ENCODE measurements around the gene SESN3.

SESN3 gene

GRCh38 chr11:95123556-95123955 lies 107.4 kb downstream of the SESN3 start:
- no peak for DNase-seq (ENCODE audit: low read depth in 1 of 2, low spot score in 1 of 2)
- TF ChIP-seq REST (IDR thresholded peaks at IDR 0.05; ENCODE audit: insufficient replicate concordance, low read depth) = no peak
- TF ChIP-seq POLR2AphosphoS5 (IDR thresholded peaks at IDR 0.05; ENCODE audit: low read depth) = no peak
- no peak for TF ChIP-seq SPI1 (IDR thresholded peaks at IDR 0.05; ENCODE audit: borderline replicate concordance, low read depth)
- TF ChIP-seq CTCF (IDR thresholded peaks at IDR 0.05; ENCODE audit: insufficient read depth, low read length) = no peak

GRCh38 chr11:95121698-95122097 lies 109.3 kb downstream of the SESN3 start:
- TF ChIP-seq POLR2AphosphoS5 (IDR thresholded peaks at IDR 0.05; ENCODE audit: low read depth) (no peak), REST (IDR thresholded peaks at IDR 0.05; ENCODE audit: insufficient replicate concordance, low read depth) (no peak), CTCF (IDR thresholded peaks at IDR 0.05; ENCODE audit: insufficient read depth, low read length) (no peak), GABPA (IDR thresholded peaks at IDR 0.05; ENCODE audit: low read depth) (no peak), SPI1 (IDR thresholded peaks at IDR 0.05; ENCODE audit: borderline replicate concordance, low read depth) (no peak)
- Histone ChIP-seq H3K27ac (replicated peaks) (no peak overlapping the region), H3K27me3 (ENCODE audit: insufficient read depth, poor library complexity, severe bottlenecking) (peaks cover 2% of the 10 kb centered on the region), H3K4me3 (replicated peaks; ENCODE audit: insufficient read depth, low read length) (no peak overlapping the region)
- no peak for DNase-seq (ENCODE audit: low read depth in 1 of 2, low spot score in 1 of 2)

More at GRCh38 chr11:95123556-95123955, 107.4 kb downstream of the SESN3 start:
- Histone ChIP-seq H3K27ac (replicated peaks) (no peak overlapping the region), H3K4me3 (replicated peaks; ENCODE audit: insufficient read depth, low read length) (no peak overlapping the region), H3K27me3 (ENCODE audit: insufficient read depth, poor library complexity, severe bottlenecking) (no peaks in the 10 kb centered on the region)

- no peak for DNase-seq (ENCODE audit: low read depth in 1 of 2, low spot score in 1 of 2)
- TF ChIP-seq GABPA (IDR thresholded peaks at IDR 0.05; ENCODE audit: low read depth) = no peak
- no peak overlapping the region for H3K27ac ChIP-seq (replicated peaks)
Measured at GRCh38 chr11:95119361-95120060, 111.5 kb downstream of the SESN3 start.

GRCh38 chr11:95115597-95115996 lies 115.4 kb downstream of the SESN3 start:
- Histone ChIP-seq H3K27ac (replicated peaks) (no peak overlapping the region), H3K4me3 (replicated peaks; ENCODE audit: insufficient read depth, low read length) (no peak overlapping the region), H3K27me3 (ENCODE audit: insufficient read depth, poor library complexity, severe bottlenecking) (peaks cover 5% of the 10 kb centered on the region)
- DNase-seq (ENCODE audit: low read depth in 1 of 2, low spot score in 1 of 2) = no peak
- TF ChIP-seq POLR2AphosphoS5 (IDR thresholded peaks at IDR 0.05; ENCODE audit: low read depth) = no peak
- TF ChIP-seq GABPA (IDR thresholded peaks at IDR 0.05; ENCODE audit: low read depth) = no peak
- no peak for TF ChIP-seq REST (IDR thresholded peaks at IDR 0.05; ENCODE audit: insufficient replicate concordance, low read depth)
- no peak for TF ChIP-seq CTCF (IDR thresholded peaks at IDR 0.05; ENCODE audit: insufficient read depth, low read length)
- no peak for TF ChIP-seq SPI1 (IDR thresholded peaks at IDR 0.05; ENCODE audit: borderline replicate concordance, low read depth)

More at GRCh38 chr11:95119361-95120060, 111.5 kb downstream of the SESN3 start:
- peaks cover 5% of the 10 kb centered on the region for H3K27me3 ChIP-seq (ENCODE audit: insufficient read depth, poor library complexity, severe bottlenecking)
- no peak overlapping the region for H3K4me3 ChIP-seq (replicated peaks; ENCODE audit: insufficient read depth, low read length)

Data from HL-60 (cell line).